H1 (cell line): ENCODE results near the gene PLAU. TPM values are rescaled to one million over a fixed set of nuclear protein-coding genes. Genes with fewer than 3 reads are reported as not detected.

Experiments used
- CTCF ChIA-PET: fragments of 300-600 bp; sonication (Branson Sonifier 250); formaldehyde crosslinking; loops from one replicate; lab custom pipeline; 2021; ENCODE audit not compliant: partially characterized antibody; lab: Charles Lee
- POLR2A ChIA-PET: fragments of 300-600 bp; sonication (Branson Sonifier 250); formaldehyde crosslinking; loops from one replicate; lab custom pipeline; 2021; ENCODE audit warnings: inconsistent platforms; ENCODE audit not compliant: partially characterized antibody; lab: Charles Lee
- DNase-seq, 2 experiments: peaks; one replicate each; pipeline versions ENCODE4 v3.0.0 to v3.0.0-alpha.2; 2010 to 2022; ENCODE audit warnings: low spot score in 2 of 2, low read depth in 1 of 2, mixed read lengths in 1 of 2
- FAIRE-seq: peaks from 2 replicates; lab custom pipeline; 2011; peaks lifted over from hg19 to GRCh38; lab: Jason Lieb, UNC
- H2AFZ ChIP-seq: 2 replicates; pipeline ENCODE4 v1.8.1; 2012; ENCODE audit warnings: low read length, inconsistent platforms
- H2AK5ac ChIP-seq: 2 replicates; pipeline ENCODE4 v1.6.1; 2013; ENCODE audit warnings: low read depth, low read length
- H2BK120ac ChIP-seq: replicated peaks from 2 replicates; pipeline ENCODE3; 2013; ENCODE audit warnings: low read depth, low read length, inconsistent platforms
- H2BK12ac ChIP-seq: 2 replicates; pipeline ENCODE4 v1.6.1; 2013; ENCODE audit warnings: low read depth, low read length
- H2BK15ac ChIP-seq: 2 replicates; pipeline ENCODE4 v1.6.1; 2013; ENCODE audit warnings: low read length
- H2BK20ac ChIP-seq: 2 replicates; pipeline ENCODE4 v1.6.1; 2013; ENCODE audit warnings: low read length
- H2BK5ac ChIP-seq: 2 replicates; pipeline ENCODE4 v1.6.1; 2013; ENCODE audit warnings: low read depth, low read length
- H3K14ac ChIP-seq: 2 replicates; pipeline ENCODE4 v1.6.1; 2013; ENCODE audit warnings: inconsistent platforms; ENCODE audit not compliant: insufficient read length
- H3K18ac ChIP-seq: 2 replicates; pipeline ENCODE4 v1.6.1; 2013; ENCODE audit warnings: low read length; ENCODE audit errors: extremely low read depth
- H3K23ac ChIP-seq: 2 replicates; pipeline ENCODE4 v1.6.1; 2013; ENCODE audit warnings: inconsistent platforms; ENCODE audit not compliant: insufficient read length
- H3K23me2 ChIP-seq: 2 replicates; pipeline ENCODE4 v1.6.1; 2013; ENCODE audit warnings: low read depth, low read length
- H3K27ac ChIP-seq: 2 replicates; pipeline ENCODE4 v1.6.1; 2011; ENCODE audit warnings: low read depth, low read length, inconsistent platforms
- H3K27me3 ChIP-seq, 4 experiments: replicated peaks in 1 of 4; 1 replicate in 1 of 4; 2 replicates in 3 of 4; pipeline versions ENCODE4 v1.6.1 to v1.8.1; 2011 to 2013; ENCODE audit warnings: low read length in 3 of 4, mild to moderate bottlenecking in 3 of 4, inconsistent platforms in 2 of 4, mixed read lengths in 2 of 4, moderate library complexity in 1 of 4; ENCODE audit not compliant: control insufficient read depth in 3 of 4, insufficient read depth in 3 of 4; ENCODE audit errors: extremely low read depth in 1 of 4
- H3K36me3 ChIP-seq, 4 experiments: 2 replicates each; pipeline versions ENCODE4 v1.6.1 to v1.8.1; 2011 to 2013; ENCODE audit warnings: mild to moderate bottlenecking in 4 of 4, low read length in 3 of 4, moderate library complexity in 2 of 4, control low read depth in 1 of 4, inconsistent platforms in 1 of 4; ENCODE audit not compliant: insufficient read depth in 4 of 4, control insufficient read depth in 2 of 4
- H3K4ac ChIP-seq: replicated peaks from 2 replicates; pipeline ENCODE3; 2013; ENCODE audit warnings: low read length, low read depth, mixed read lengths, inconsistent platforms; ENCODE audit not compliant: insufficient read length
- H3K4me1 ChIP-seq, 4 experiments: replicated peaks in 1 of 4; 1 replicate in 1 of 4; 2 replicates in 3 of 4; pipeline versions ENCODE4 v1.6.1 to v1.8.1; 2011 to 2013; ENCODE audit warnings: low read length in 3 of 4, inconsistent platforms in 2 of 4, mixed read lengths in 1 of 4; ENCODE audit not compliant: insufficient read depth in 4 of 4, control insufficient read depth in 3 of 4
- H3K4me2 ChIP-seq, 2 experiments: 2 replicates each; pipeline versions ENCODE4 v1.6.1 to v1.8.1; 2011 to 2013; ENCODE audit warnings: low read depth in 2 of 2, low read length in 2 of 2, control low read depth in 1 of 2, inconsistent platforms in 1 of 2, mild to moderate bottlenecking in 1 of 2; ENCODE audit not compliant: insufficient read depth in 1 of 2
- H3K4me3 ChIP-seq, 4 experiments: fragments of 200-600, 300-600 bp in 1 of 4; sonication (generic), shearing (Covaris generic), sonication (Bioruptor Twin) in 1 of 4; 2 replicates each; pipeline versions ENCODE4 v1.5.1 to v1.8.1; 2011 to 2016; ENCODE audit warnings: low read length in 4 of 4, low read depth in 3 of 4, control low read depth in 2 of 4, inconsistent platforms in 2 of 4, mild to moderate bottlenecking in 2 of 4, mixed read lengths in 1 of 4, moderate library complexity in 1 of 4; ENCODE audit not compliant: insufficient read depth in 2 of 4; ENCODE audit errors: extremely low read depth in 1 of 4
- H3K56ac ChIP-seq: replicated peaks from 2 replicates; pipeline ENCODE3; 2013; ENCODE audit warnings: low read depth, mild to moderate bottlenecking, mixed read lengths, low read length, inconsistent platforms; ENCODE audit not compliant: insufficient read length
- H3K79me1 ChIP-seq: 2 replicates; pipeline ENCODE4 v1.6.1; 2013; ENCODE audit warnings: low read depth, low read length, control low read depth
- H3K79me2 ChIP-seq, 2 experiments: 2 replicates each; pipeline versions ENCODE4 v1.6.1 to v1.8.1; 2012 to 2013; ENCODE audit warnings: low read length in 2 of 2, mild to moderate bottlenecking in 2 of 2, inconsistent platforms in 1 of 2; ENCODE audit not compliant: insufficient read depth in 2 of 2, control insufficient read depth in 1 of 2
- H3K9ac ChIP-seq, 4 experiments: replicated peaks in 1 of 4; 1 replicate in 1 of 4; 2 replicates in 3 of 4; pipeline versions ENCODE4 v1.6.1 to v1.8.1; 2011 to 2013; ENCODE audit warnings: low read depth in 3 of 4, low read length in 3 of 4, control low read depth in 2 of 4, mild to moderate bottlenecking in 2 of 4, moderate library complexity in 2 of 4, inconsistent platforms in 1 of 4; ENCODE audit errors: extremely low read depth in 1 of 4
- H3K9me3 ChIP-seq, 2 experiments: 2 replicates each; pipeline versions ENCODE4 v1.6.1 to v1.8.1; 2012 to 2013; ENCODE audit warnings: mild to moderate bottlenecking in 2 of 2, moderate library complexity in 2 of 2, control low read depth in 1 of 2, inconsistent platforms in 1 of 2, low read depth in 1 of 2, low read length in 1 of 2, mixed read lengths in 1 of 2; ENCODE audit not compliant: insufficient read depth in 2 of 2
- H4K20me1 ChIP-seq, 2 experiments: replicated peaks in 1 of 2; 2 replicates each; pipeline versions ENCODE3 to v1.8.1; 2011 to 2013; ENCODE audit warnings: inconsistent platforms in 2 of 2, low read length in 2 of 2, mild to moderate bottlenecking in 1 of 2; ENCODE audit not compliant: insufficient read depth in 2 of 2, control insufficient read depth in 1 of 2
- H4K5ac ChIP-seq: 2 replicates; pipeline ENCODE4 v1.6.1; 2013; ENCODE audit warnings: low read length, low read depth, mixed read lengths, inconsistent platforms; ENCODE audit not compliant: insufficient read length
- H4K8ac ChIP-seq: 2 replicates; pipeline ENCODE4 v1.8.0; 2013; ENCODE audit warnings: mild to moderate bottlenecking, moderate library complexity, low read length, inconsistent platforms; ENCODE audit not compliant: insufficient read depth; ENCODE audit errors: extremely low read depth
- H4K91ac ChIP-seq: replicated peaks from 2 replicates; pipeline ENCODE3; 2013; ENCODE audit warnings: low read length, mixed read lengths, inconsistent platforms; ENCODE audit not compliant: insufficient read length
- CHD2 ChIP-seq: IDR thresholded peaks from 2 replicates; pipeline ENCODE4 v1.6.1; 2012; ENCODE audit warnings: low read length, improper control_type of control experiment
- EP300 ChIP-seq, 2 experiments: IDR thresholded peaks; 1 replicate in 1 of 2; 2 replicates in 1 of 2; pipeline ENCODE4 v1.6.1; 2011 to 2012; ENCODE audit warnings: low read depth in 2 of 2, low read length in 2 of 2, mild to moderate bottlenecking in 2 of 2, borderline replicate concordance in 1 of 2, inconsistent platforms in 1 of 2, moderate library complexity in 1 of 2
- KDM1A ChIP-seq: fragments of 200-600, 300-600 bp; sonication (generic); IDR thresholded peaks from 2 replicates; pipeline ENCODE4 v1.7.1; 2016; ENCODE audit warnings: mild to moderate bottlenecking, low read length, borderline replicate concordance
- MAFK ChIP-seq: IDR thresholded peaks from 2 replicates; pipeline ENCODE4 v1.6.1; 2012; ENCODE audit warnings: low read depth, mild to moderate bottlenecking, improper control_type of control experiment, low read length
- POU5F1 ChIP-seq: IDR thresholded peaks from 2 replicates; pipeline ENCODE4 v1.6.1; 2011; ENCODE audit warnings: low read depth, mild to moderate bottlenecking, low read length, moderate library complexity
- SP2 ChIP-seq: IDR thresholded peaks from 2 replicates; pipeline ENCODE4 v1.6.1; 2012; ENCODE audit warnings: mild to moderate bottlenecking, low read length, inconsistent platforms
- TCF12 ChIP-seq: IDR thresholded peaks from 2 replicates; pipeline ENCODE4 v1.6.1; 2011; ENCODE audit warnings: low read depth, mild to moderate bottlenecking, low read length
- WGBS, 2 experiments: shearing (Covaris generic) in 1 of 2; methylation state at CpG; one replicate each; pipeline versions ENCODE4 v1.1.6 to v1.1.7; 2013 to 2015; ENCODE audit warnings: low lambda C conversion rate in 2 of 2, mixed read lengths in 2 of 2, inconsistent platforms in 1 of 2, low coverage in 1 of 2, missing lambda C conversion rate in 1 of 2; ENCODE audit not compliant: insufficient replicate concordance in 2 of 2, insufficient coverage in 1 of 2, insufficient read length in 1 of 2; ENCODE audit errors: extremely low coverage in 1 of 2, missing lambda C conversion rate in 1 of 2; 5-methylcytosine and 5-hydroxymethylcytosine counted together
- polyA plus RNA-seq, 7 experiments: library from polyadenylated mRNA; depleted of rRNA in 3 of 7; stranded (reverse) in 5 of 7; unstranded in 2 of 7; fragments of >200 nt in 5 of 7; fragments of 200-250 nt in 2 of 7; gene quantifications; 1 replicate in 5 of 7; 2 replicates in 1 of 7; 4 replicates in 1 of 7; pipeline versions ENCODE4 v1.2.1 to v1.2.3, GENCODE V29; 2011 to 2013; ENCODE audit warnings: missing spikeins in 2 of 7, mixed read lengths in 2 of 7
- total RNA-seq: library from RNA; stranded (reverse); fragmentation: NEBNext Ultra II Directional; extraction: Animal tissue kit (Norgen Biotek cat#: 25700); gene quantifications from 2 replicates; pipeline ENCODE4 v1.2.1, GENCODE V29; 2021

PLAU gene
- total and polyA plus RNA-seq, 2 of the 8 experiments (the other 6 are each of a cell fraction or from before 2014, with no cell fraction given), result 16.2 to 26.1 TPM

GRCh38 chr10:73922864-73923133 is 11.9 kb downstream of the PLAU start:
- Histone ChIP-seq H2BK20ac (0 out of 2 replicates have a peak overlapping the region, but pooled peaks have one; percentile 66), H2BK15ac (no peak overlapping the region), H3K79me2 (no peaks in the 10 kb centered on the region), H3K27ac (no peak overlapping the region), H4K20me1 (no peaks in the 10 kb centered on the region), H3K36me3 (no peaks in the 10 kb centered on the region), H4K5ac (no peak overlapping the region), H3K23me2 (no peaks in the 10 kb centered on the region), H4K91ac (no peak overlapping the region), H3K23ac (no peak overlapping the region), H3K4me3 (no peak overlapping the region), H3K18ac (no peak overlapping the region), H3K4me2 (no peak overlapping the region), H2BK5ac (no peak overlapping the region), H3K79me1 (no peaks in the 10 kb centered on the region), H2AK5ac (no peak overlapping the region), H3K14ac (no peak overlapping the region), H3K27me3 (no peaks in the 10 kb centered on the region), H3K4me1 (peaks cover 3 to 13% (median 4%) of the 10 kb centered on the region in 4 experiments), H2BK120ac (no peak overlapping the region), H2AFZ (no peak overlapping the region), H3K56ac (no peak overlapping the region), H4K8ac (no peak overlapping the region), H3K4ac (no peak overlapping the region), H3K9me3 (no peaks in the 10 kb centered on the region; a peak in 1 of 4 replicates), H3K9ac (no peak overlapping the region), H2BK12ac (no peak overlapping the region)
- DNase-seq, result no peak
- FAIRE-seq, result no peak
- ChIA-PET CTCF (interaction anchor here (1.6 to 6.5 kb wide), 2 partner anchors 11 to 17 kb away, joined by 4 to 42 read pairs; no protein-coding TSS in a partner anchor), POLR2A (interaction anchor here (1.0 to 2.1 kb wide), 2 partner anchors 10 to 16 kb away, joined by 3 to 8 read pairs; no protein-coding TSS in a partner anchor)
- 77% methylated on average over 1 of the region's 2 CpGs; no CpG with 5 or more reads in 1 of the 2 experiments for WGBS, 2 experiments
- TF ChIP-seq TCF12 (no peak), MAFK (no peak), SP2 (no peak), EP300 (IDR thresholded peaks at IDR 0.05; ENCODE audit: borderline replicate concordance in 1 of 2, low read depth in 2 of 2, low read length in 2 of 2) (no peak), POU5F1 (no peak), KDM1A (no peak), CHD2 (no peak)
